Heart left ventricle (tissue), 16 donors: Measurements from ENCODE around the gene SLC66A1. TPM values are rescaled to one million over a fixed set of nuclear protein-coding genes. Genes with fewer than 3 reads are reported as not detected.
"Not testable (repeated sequence)": the region's sequence is repeated elsewhere in the genome, so short reads cannot be mapped to it uniquely, and the experiment has no call there.

Source experiments
- ATAC-seq, 4 donors: fragments of 200-7000 bp; cut with Tn5 transposase; one replicate each; pipeline ENCODE4 v1.9.1; 2020 to 2022; ENCODE audit warnings: moderate library complexity in 4 of 4, mild to moderate bottlenecking in 3 of 4, moderate number of reproducible peaks in 1 of 4
- DNase-seq, 5 donors: peaks; one replicate each; pipeline ENCODE4 v3.0.0-alpha.2; 2020
- H3K27ac ChIP-seq, 12 donors: fragments of 200-600 bp; sonication (generic) in 4 of 12; one replicate each; pipeline versions ENCODE4 v1.5.0 to v1.8.0; 2016 to 2022; ENCODE audit warnings: mild to moderate bottlenecking in 2 of 12
- H3K27me3 ChIP-seq, 9 donors: fragments of 200-600 bp; sonication (generic) in 2 of 9; one replicate each; pipeline versions ENCODE4 v1.5.1 to v1.8.0; 2016 to 2022; ENCODE audit warnings: mild to moderate bottlenecking in 3 of 9
- H3K36me3 ChIP-seq, 9 donors: fragments of 200-600 bp; sonication (generic) in 2 of 9; one replicate each; pipeline versions ENCODE4 v1.5.0 to v1.8.0; 2018 to 2022; ENCODE audit warnings: mild to moderate bottlenecking in 2 of 9
- H3K4me1 ChIP-seq, 12 donors: fragments of 200-600 bp; sonication (generic) in 4 of 12; one replicate each; pipeline versions ENCODE4 v1.5.0 to v1.8.0; 2016 to 2022; ENCODE audit warnings: mild to moderate bottlenecking in 3 of 12
- H3K4me3 ChIP-seq, 12 donors: fragments of 200-600 bp; sonication (generic) in 4 of 12; one replicate each; pipeline versions ENCODE4 v1.5.0 to v1.8.0; 2017 to 2022; ENCODE audit warnings: mild to moderate bottlenecking in 9 of 12, moderate library complexity in 4 of 12
- H3K9me3 ChIP-seq, 12 donors: fragments of 200-600 bp; sonication (generic) in 4 of 12; one replicate each; pipeline versions ENCODE4 v1.5.0 to v1.8.0; 2016 to 2022; ENCODE audit warnings: mild to moderate bottlenecking in 1 of 12
- POLR2A ChIP-seq, 2 donors: fragments of 450-650 bp; IDR thresholded peaks; one replicate each; pipeline ENCODE4 v1.6.1; 2017; ENCODE audit warnings: antibody characterized with exemption in 2 of 2, mild to moderate bottlenecking in 2 of 2, moderate library complexity in 2 of 2
- WGBS, 4 donors: extraction: QIAGEN DNeasy Blood & Tissue Kit in 2 of 4; methylation state at CpG; one replicate each; pipeline versions ENCODE4 v1.1.5 to v1.1.7; 2013 to 2018; 5-methylcytosine and 5-hydroxymethylcytosine counted together
- intact Hi-C, 10 donors: fragments of 100-400 bp; cut with DNase I; formaldehyde crosslinking; loops; one replicate each; pipeline versions ENCODE4 v1.11.1 to v1.14.2; 2022
- polyA plus RNA-seq, 2 donors: library from polyadenylated mRNA; stranded (reverse); fragments of 200-250 nt; gene quantifications; one replicate each; pipeline ENCODE4 v1.2.3, GENCODE V29; 2013
- total RNA-seq, 9 donors: library from RNA; depleted of rRNA in 2 of 9; stranded (reverse); fragments of >200 nt in 2 of 9; fragmentation: NEBNext Ultra II Directional in 3 of 9; extraction: Animal tissue kit (Norgen Biotek cat#: 25700) in 3 of 9; gene quantifications; one replicate each; pipeline versions ENCODE4 v1.1.0 to v1.2.4, GENCODE V29; 2016 to 2023
- TF ChIP-seq, protein P1 (sequence below), 12 donors: fragments of 200-600 bp; sonication (generic) in 4 of 12; IDR thresholded peaks; one replicate each; pipeline versions ENCODE4 v1.5.0 to v1.8.0; 2018 to 2022; ENCODE audit warnings: antibody characterized with exemption in 12 of 12, mild to moderate bottlenecking in 5 of 12
- donor health status: ischemic (EF 13 %, LVEDD 7.1; RV severe dilation, severe dysfunction).
- donor health status: healthy with polysubstance abuse.
- donor health status: DM: no; HTN: yes; CAD: no.
- donor health status: DM: no; HTN: no; CAD: no.
- donor health status: ischemic (EF 25% LVEDD 6.9; RV normal size, moderate dysfunction).
- donor health status: ischemic (EF 25% LVEDD 5.7; RV mildly dilated, moderate dysfunction).
- donor health status: healthy.
- donor health status: DM: yes; HTN: yes; CAD: no.
- donor health status: ischemic (EF 35%, LVEDD 5.7; RV mildly dilated, moderate dysfunction).
- donor health status: nonischemic (EF 11% LVEDD 7.7; RV severe dilation, severe dysfunction).
- donor health status: DM: yes; HTN: yes; CAD: no.
- donor health status: PGD.
- donor health status: ischemic (EF 29% LVEDD 5.4; RV normal size, mild dysfunction).
- donor health status: nonischemic (EF 23%, LVEDD 6.1; RV moderate dilation, normal function).

SLC66A1 gene
- total and polyA plus RNA-seq, 11 donors: 6.4 to 19.4 (median 9.7) TPM

DNA sequence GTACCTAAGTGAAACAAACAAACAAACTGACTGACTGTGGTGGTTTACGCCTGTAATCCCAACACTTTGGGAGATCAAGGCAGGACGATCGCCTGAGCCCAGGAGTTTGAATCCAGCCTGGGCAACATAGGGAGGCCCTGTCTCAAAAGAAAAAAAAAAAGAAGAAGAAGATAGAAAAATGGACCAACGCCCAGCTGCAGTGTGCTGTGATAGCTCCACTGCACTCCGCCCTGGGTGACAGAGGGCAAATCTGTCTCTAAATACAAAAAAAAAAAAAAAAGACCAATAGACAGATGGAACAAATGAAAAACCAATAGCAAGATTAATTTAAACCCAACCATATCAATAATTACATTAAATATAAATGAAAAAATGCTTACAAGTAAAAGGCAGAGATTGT lies 37.5 kb upstream of the SLC66A1 start:
- Histone ChIP-seq H3K36me3 (no peaks in the 10 kb centered on the region), H3K27ac (no peak overlapping the region), H3K4me3 (no peak overlapping the region), H3K27me3 (peaks cover 0 to 13% (median 0%) of the 10 kb centered on the region in 9 donors), H3K9me3 (peaks cover 0 to 20% (median 0%) of the 10 kb centered on the region in 12 donors), H3K4me1 (peaks cover 0 to 5% (median 0%) of the 10 kb centered on the region in 12 donors)
- intact Hi-C loops: no loop called here
- DNase-seq (no peak), ATAC-seq (no peak)
- WGBS, 4 donors: 94 to 97% (median 96%) methylated on average over 5 of the region's 5 CpGs
- no peak for TF ChIP-seq POLR2A (IDR thresholded peaks at IDR 0.05)
- TF ChIP-seq, protein P1, sequence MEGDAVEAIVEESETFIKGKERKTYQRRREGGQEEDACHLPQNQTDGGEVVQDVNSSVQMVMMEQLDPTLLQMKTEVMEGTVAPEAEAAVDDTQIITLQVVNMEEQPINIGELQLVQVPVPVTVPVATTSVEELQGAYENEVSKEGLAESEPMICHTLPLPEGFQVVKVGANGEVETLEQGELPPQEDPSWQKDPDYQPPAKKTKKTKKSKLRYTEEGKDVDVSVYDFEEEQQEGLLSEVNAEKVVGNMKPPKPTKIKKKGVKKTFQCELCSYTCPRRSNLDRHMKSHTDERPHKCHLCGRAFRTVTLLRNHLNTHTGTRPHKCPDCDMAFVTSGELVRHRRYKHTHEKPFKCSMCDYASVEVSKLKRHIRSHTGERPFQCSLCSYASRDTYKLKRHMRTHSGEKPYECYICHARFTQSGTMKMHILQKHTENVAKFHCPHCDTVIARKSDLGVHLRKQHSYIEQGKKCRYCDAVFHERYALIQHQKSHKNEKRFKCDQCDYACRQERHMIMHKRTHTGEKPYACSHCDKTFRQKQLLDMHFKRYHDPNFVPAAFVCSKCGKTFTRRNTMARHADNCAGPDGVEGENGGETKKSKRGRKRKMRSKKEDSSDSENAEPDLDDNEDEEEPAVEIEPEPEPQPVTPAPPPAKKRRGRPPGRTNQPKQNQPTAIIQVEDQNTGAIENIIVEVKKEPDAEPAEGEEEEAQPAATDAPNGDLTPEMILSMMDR (IDR thresholded peaks at IDR 0.05): no peak

DNA sequence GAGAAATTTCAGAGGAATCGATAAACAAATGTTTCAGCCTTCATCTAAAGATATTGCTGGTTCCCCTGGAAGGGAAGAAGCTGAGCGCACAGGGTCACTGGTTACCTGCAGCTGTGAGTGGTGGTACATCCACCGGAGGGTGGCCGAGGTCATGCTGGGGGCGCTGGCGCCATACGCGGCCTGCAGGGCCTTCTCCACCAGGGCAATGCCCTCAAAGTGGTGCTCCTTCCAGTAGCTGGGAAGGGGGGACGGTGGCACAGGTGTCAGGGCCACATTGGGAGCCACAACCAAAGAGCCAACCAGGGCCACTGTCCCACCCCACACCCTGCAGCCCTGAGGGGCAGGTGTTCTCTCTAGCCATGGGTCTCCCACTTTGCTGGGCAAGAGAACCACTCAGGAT lies 28.2 kb upstream of the SLC66A1 start:
- WGBS, 4 donors: 91 to 97% (median 95%) methylated on average over 9 of the region's 9 CpGs
- no peaks in the 10 kb centered on the region for H3K36me3 ChIP-seq
- intact Hi-C loops: no loop called here
- no peak overlapping the region for H3K4me3 ChIP-seq
- H3K27me3 ChIP-seq: no peaks in the 10 kb centered on the region
- H3K27ac ChIP-seq: no peak overlapping the region
- no peak for TF ChIP-seq POLR2A (IDR thresholded peaks at IDR 0.05)
- TF ChIP-seq, protein P1 (IDR thresholded peaks at IDR 0.05): no peak
- H3K9me3 ChIP-seq: no peaks in the 10 kb centered on the region
- DNase-seq: no peak
- peaks cover 0 to 11% (median 2%) of the 10 kb centered on the region in 12 donors for H3K4me1 ChIP-seq
- no peak for ATAC-seq

DNA sequence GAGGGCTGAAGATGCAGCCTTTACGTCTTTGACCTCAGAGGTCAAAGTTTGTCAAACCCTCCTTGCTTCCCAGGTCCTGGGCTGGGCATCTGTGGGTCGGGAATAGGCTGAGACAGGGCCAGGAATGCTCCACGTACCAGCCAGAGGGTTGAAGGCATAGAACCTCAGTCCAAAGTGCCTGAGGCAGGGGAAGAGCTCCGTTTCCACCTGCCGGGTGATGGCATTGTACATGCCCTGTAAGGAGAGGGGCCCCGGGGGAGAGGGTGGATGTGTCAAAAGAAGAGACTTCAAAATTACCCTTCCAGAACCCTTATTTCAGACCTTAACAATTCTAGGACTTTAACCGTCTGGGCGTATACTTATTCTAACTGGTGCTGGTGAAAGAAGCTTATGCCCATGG lies 27.2 kb upstream of the SLC66A1 start:
- TF ChIP-seq POLR2A (IDR thresholded peaks at IDR 0.05): no peak
- TF ChIP-seq, protein P1 (IDR thresholded peaks at IDR 0.05): no peak
- Histone ChIP-seq H3K27ac (no peak overlapping the region), H3K4me3 (no peak overlapping the region), H3K9me3 (no peaks in the 10 kb centered on the region), H3K36me3 (no peaks in the 10 kb centered on the region), H3K27me3 (peaks cover 0 to 5% (median 0%) of the 10 kb centered on the region in 9 donors), H3K4me1 (peaks cover 0 to 21% (median 6%) of the 10 kb centered on the region in 12 donors)
- intact Hi-C loops: no loop called here
- DNase-seq: no peak
- no peak for ATAC-seq
- 88 to 95% (median 91%) methylated on average over 8 of the region's 8 CpGs for WGBS, 4 donors

DNA sequence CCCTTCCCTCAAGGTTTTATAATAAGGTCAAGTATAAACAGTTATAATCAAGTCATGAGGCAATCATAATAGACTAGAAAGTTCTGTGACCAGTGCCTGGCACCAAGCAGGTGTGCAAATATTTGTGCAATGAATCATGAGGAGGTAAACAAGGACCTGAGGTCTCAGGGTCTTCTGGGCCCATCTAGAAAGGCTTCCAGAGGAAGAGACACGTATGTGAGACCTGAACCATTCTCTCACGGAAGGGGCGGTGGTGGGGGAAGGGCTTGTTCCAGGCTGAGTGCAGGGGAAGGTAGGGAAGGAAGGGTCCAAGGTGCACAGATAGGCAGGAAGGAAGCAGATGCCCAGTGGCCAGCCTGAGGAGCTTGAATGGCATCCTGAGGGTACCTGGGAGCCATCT lies 26.8 kb upstream of the SLC66A1 start:
- H3K27me3 ChIP-seq, H3K27ac ChIP-seq, H3K36me3 ChIP-seq, H3K4me3 ChIP-seq, DNase-seq, H3K9me3 ChIP-seq, intact Hi-C loops, ATAC-seq: not testable (repeated sequence)
- 93 to 100% (median 99%) methylated on average over 3 of the region's 3 CpGs for WGBS, 4 donors
- H3K4me1 ChIP-seq: peaks cover 0 to 21% (median 6%) of the 10 kb centered on the region in 12 donors

DNA sequence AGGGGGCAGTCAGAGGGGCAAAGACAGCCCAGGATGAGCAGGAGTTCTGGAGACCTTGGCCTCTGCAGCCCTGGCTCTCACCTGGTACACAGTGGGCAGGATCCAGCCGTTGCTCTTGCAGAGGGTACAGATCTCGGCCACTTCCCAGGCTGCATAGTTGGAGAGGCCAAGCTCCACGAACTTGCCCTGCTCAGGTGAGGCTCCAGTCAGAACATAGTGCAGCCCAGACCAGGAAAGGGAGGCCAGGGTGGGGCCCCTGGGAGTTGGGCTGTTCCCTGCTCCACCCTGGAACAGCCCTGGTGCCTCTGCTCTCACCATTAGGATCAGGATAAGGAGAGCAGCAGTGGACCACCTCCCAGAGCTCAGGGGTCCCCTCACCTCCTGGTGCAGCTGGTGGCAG lies 26.3 kb upstream of the SLC66A1 start:
- H3K9me3 ChIP-seq, ATAC-seq, H3K27me3 ChIP-seq, DNase-seq, H3K36me3 ChIP-seq, H3K4me3 ChIP-seq, intact Hi-C loops, H3K27ac ChIP-seq: not testable (repeated sequence)
- peaks cover 0 to 21% (median 6%) of the 10 kb centered on the region in 12 donors for H3K4me1 ChIP-seq
- WGBS, 4 donors: 90 to 93% (median 92%) methylated on average over 2 to 3 of the region's 3 CpGs; no CpG with 5 or more reads in 1 of the 4 donors
